ENCODE measurements around the gene CFAP97D2.
"Not testable (repeated sequence)": the region's sequence is repeated elsewhere in the genome, so short reads cannot be mapped to it uniquely, and the experiment has no call there.

The CFAP97D2 gene

DNA sequence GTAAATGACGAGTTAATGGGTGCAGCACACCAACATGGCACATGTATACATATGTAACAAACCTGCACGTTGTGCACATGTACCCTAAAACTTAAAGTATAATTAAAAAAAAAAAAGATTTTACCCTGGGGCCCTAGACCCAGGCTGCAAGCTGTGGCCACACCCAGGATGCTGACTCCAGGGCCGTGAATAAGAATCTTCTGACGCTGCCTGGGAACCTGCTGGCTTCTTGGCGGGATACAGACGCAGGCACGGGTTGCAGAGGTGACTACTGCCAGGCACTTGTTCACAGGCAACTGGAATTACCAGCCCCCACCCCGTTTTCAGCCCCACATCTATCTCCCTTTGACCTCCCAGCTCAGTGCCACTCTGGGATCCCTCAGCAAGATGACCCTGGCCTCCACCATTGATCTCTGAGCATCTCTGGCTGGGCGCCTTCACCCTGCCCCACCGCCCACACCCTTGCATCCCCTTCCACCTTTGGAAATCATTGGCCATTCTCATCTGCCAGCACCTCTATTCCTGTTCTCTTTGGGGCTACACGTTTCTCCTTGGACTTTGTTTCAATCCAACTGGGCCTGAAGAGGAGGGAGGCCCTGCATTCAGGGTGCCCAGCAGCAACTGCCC is 21.1 kb upstream of the CFAP97D2 start:
- no peak for DNase-seq (ENCODE audit: low read depth in 1 of 2, low spot score in 1 of 2)

DNA sequence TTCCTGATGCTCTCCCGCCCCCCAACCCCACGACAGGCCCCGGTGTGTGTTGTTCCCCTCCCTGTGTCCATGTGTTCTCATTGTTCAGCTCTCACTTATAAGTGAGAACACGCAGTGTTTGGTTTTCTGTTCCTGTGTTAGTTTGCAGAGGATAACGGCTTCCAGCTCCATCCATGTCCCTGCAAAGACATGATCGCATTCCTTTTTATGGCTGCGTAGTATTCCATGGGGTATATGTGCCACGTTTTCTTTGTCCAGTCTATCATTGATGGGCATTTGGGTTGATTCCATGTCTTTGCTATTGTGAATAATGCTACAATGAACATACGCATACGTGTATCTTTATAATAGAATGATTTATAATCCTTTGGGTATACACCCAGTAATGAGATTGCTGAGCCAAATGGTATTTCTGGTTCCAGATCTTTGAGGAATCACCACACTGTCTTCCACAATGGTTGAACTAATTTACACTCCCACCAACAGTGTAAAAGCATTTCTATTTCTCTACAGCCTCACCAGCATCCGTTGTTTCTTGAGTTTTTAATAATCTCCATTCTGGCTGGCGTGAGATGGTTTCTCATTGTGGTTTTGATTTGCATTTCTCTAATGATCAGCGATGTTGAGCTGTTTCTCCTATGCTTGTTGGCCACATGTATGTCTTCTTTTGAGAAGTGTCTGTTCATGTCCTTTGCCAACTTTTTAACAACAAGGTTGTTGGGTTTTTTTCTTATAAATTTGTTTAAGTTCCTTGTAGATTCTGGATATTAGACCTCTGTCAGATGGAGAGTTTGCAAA is 20.0 kb upstream of the CFAP97D2 start:
- DNase-seq (ENCODE audit: low read depth in 1 of 2, low spot score in 1 of 2): not testable (repeated sequence)

DNA sequence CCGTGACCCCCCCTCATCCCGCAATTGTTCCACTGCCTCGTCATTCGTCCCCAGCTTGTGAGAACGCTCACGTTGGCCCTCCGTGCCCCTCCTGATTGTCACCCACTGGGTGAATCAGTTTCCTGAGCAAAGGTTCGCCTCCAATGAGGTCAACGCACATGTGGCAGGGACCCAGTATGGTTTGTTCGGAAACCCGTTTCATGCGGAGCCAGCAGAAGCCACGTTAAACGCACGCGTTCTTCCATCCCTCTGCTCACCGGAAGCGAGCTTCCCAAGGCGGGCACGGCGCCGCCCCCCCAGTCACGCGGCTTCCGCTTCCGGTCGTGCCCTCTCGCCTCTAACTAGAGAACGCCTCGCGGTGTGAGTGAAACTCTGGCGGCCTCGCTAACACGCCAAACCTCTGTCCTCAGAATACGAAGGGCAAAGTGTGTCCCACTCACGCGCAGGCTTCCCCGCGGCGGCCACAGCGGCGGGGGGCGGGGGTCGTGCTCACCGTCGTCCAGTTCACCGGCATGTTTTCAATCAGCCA is 18.0 kb upstream of the CFAP97D2 start:
- no peak for DNase-seq (ENCODE audit: low read depth in 1 of 2, low spot score in 1 of 2)

DNA sequence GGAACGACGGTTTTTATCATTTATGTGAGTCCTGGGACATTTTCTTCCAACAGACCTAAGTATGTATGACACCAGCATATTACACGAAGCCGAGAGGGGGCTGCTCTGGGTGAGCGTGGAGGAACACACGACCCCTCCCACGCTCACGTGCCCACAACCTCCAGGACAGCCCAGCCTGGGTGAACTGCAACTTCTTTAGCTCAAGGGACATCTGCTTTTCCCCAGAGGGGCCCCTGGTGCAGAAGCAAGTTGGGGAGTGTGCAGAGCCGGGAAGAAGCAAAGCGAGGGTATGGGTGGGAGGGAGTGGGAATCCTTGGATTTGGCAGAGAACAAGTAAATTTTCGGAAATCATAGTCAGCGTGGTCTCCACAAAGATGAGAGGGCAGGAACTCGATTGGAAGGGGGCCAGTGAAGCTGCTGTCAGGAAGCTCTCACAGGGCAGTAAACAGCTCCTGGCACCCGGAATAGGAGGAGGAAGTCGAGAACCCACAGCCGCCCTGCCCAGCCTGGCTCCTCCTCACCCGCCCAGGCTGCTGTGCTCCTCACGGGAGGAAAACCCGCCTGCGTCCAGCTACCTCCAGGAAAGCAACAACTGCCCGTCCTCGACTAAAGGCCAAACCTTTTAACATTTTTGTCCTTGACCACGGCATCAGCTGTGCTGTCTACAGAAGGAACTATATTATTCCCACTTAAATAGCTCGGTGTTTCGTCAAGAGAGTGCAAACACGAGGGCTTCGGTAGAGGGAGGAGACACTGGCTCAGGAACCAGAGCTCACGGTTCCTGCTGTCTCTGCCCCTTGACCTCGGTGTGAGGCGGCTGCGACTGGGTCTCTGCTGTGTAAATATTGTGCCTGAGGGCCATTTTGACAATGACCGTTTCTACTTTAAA is 17.2 kb upstream of the CFAP97D2 start:
- DNase-seq (ENCODE audit: low read depth in 1 of 2, low spot score in 1 of 2): no peak

DNA sequence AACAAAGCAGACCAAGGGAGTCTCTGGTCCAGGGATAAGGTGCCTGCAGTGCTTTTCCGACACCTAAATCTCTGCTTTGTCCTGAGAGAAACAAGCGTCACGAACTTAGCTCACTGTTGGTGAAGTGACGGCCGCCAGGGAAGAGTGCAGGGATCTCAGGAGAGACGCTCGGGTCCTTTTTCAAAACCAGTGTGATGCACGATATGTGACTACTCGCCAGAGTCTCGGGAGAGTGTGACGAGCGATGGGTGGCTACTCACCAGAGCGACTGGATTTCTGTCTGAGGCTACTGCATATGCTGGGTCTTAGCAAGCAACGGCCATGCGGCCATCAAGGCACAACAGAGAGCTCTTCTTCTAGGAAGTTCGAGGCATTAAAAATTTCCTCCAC is 16.5 kb upstream of the CFAP97D2 start:
- no peak for DNase-seq (ENCODE audit: low read depth in 1 of 2, low spot score in 1 of 2)

DNA sequence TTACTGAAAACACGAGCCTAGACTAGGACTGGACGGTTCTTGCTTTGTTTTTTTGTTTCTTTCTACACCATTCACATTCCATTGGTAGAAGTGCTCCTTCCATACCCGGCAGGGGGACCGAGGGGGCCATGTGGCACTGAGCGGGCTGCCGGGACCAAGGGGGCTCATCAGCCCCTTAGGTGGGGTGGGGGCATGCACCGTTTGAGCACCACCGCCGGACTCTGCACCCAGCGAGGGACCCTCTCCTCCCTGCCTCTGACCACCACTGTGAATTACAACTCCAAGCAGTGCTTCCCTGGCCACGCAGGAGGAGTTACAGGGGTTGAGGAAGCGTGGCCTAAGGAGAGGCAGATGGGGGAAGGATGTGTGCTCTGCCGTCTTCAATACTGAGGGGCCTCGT is 15.0 kb upstream of the CFAP97D2 start:
- DNase-seq (ENCODE audit: low read depth in 1 of 2, low spot score in 1 of 2): no peak

DNA sequence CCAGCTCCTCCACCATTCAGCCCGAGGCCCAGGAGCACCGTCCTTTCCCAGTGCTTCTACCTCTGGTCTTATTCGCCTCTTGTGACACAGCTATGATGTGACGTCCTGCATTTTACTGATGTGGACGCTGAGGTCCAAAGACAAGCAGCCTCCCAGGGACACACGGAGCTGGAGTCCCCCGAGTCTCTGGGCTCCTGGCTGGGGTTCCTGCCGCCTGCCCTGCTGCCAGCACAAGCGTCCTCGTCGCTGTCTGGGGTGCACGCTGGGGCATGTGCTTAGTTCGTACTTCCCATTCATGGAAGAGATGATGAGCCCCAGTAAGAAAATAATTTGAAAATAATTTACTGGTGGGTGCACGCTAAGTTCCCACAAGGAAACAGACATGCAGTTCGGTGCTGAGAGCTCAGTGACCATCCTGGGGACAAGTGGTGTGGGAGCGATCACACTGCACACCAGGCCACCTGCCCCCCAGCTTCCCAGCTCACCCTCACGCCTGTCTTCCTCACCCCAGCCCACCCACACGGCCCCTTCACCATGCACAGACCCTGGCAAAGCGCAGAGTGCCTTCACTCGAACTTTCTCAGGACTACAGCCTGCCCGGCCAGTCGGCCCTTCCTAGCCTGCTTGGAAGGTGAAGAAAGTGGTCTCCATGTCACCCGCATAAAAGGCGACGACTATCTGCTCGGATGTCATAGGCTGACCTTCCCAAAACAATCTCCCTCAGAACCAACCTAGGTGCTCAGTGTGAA is 14.2 kb upstream of the CFAP97D2 start:
- no peak for DNase-seq (ENCODE audit: low read depth in 1 of 2, low spot score in 1 of 2)

DNA sequence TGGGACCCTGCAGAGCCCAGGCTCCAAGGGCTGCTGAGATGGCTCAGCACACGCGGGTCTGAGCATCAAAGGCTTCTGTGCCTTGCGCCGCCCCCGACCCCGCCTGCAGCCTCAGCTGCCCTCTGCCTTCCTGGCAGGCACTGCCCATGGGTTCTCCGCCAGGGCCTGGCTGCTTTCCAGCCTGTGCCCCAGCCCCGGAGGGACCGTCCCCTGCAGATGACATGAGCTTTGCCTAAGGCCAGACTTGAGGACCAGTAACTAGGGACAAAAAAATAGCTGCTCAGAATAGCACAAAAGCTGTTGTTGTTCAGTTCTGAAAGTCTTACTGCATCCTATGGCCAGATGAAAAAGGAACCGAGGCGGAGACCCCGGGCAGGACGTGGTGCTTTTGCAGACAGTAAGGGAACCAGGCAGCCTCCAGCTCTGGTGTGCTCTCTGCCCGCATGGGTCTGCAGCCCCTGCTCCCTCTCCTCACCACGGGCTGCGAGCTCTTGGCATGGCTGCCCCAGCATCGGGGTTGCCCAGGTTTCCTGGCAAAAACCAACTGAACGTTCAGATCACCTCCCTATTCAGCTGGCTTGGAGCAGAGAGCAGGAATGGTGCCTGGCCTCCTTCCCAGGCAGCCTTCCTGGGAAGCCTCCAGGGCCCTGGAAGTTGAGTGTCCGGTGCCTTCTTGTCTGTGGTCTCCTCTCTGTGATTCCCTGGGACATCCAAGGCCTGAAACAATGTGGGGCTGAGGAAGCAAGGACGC is 12.5 kb upstream of the CFAP97D2 start:
- DNase-seq (ENCODE audit: low read depth in 1 of 2, low spot score in 1 of 2): no peak

DNA sequence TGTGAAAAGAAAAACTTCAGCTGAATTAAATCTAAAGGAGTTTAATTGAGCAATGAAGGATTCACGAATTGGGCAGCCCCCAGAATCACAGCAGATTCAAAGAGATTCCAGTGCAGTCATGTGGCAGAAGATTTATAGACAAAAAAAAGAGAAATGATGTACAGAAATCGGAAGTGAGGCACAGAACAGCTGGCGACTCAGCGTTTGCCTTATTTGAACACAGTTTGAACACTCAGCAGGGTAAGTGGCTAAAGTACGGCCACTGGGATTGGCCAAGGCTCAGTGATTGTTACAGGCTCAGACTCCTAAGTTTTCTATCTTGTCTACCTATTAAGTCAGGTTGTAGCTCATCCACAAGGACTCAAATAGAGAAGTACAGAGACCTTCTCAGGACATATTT is 11.6 kb upstream of the CFAP97D2 start:
- no peak for DNase-seq (ENCODE audit: low read depth in 1 of 2, low spot score in 1 of 2)

DNA sequence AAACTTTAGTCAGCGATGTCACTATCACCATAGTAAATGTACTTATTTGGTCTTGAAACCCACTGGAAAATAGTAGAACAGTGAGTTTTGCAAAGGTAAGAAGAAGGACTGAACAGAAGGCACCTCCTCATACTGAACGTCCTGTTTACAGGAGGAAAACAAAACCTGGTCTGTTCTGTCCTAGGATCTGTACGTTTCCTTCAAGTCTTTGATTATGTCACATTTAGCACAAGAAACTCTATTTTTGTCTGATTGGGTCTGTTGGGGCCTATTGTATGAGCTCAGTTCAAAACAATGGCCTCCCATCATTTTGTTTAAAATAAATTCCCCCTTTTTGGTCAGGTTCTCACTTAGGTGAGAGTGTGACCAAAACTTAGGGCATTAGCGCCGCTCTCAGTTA is 11.2 kb upstream of the CFAP97D2 start:
- no peak for DNase-seq (ENCODE audit: low read depth in 1 of 2, low spot score in 1 of 2)

DNA sequence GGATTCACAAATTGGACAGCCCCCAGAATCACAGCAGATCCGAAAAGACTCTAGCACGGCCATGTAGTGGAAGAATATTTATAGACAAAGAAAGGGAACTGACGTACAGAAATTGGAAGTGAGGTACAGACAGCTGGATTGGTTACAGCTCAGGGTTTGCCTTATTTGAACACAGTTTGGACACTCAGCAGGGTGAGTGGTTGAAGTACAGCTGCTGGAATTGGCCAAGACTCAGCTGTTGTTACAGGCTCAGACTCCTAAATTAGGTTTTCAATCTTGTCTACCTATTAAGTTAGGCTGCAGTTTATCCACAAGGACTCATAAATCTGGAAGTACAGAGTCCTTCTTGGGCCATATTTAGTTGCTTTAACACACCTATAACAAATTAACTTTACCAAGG is 5.8 kb upstream of the CFAP97D2 start:
- DNase-seq (ENCODE audit: low read depth in 1 of 2, low spot score in 1 of 2): no peak

DNA sequence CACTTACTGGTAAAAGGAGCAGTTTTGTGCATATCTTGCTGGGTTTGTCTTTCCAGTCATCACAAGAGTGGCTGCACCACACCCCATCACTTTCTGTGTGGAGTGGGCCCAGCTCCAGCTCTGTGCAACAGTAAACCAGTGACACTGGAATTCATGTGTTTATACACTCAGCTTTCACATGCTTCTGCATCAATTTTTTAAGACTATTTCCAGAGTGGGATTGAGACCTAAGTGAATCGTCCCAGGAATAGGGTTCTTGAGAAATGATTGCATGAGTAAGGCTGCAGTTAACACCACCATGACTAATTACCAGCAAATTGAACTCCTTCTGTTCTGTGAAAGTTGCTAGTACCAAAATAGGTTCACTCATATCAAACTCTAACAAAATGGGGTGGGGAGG is 5.3 kb upstream of the CFAP97D2 start:
- no peak for DNase-seq (ENCODE audit: low read depth in 1 of 2, low spot score in 1 of 2)

DNA sequence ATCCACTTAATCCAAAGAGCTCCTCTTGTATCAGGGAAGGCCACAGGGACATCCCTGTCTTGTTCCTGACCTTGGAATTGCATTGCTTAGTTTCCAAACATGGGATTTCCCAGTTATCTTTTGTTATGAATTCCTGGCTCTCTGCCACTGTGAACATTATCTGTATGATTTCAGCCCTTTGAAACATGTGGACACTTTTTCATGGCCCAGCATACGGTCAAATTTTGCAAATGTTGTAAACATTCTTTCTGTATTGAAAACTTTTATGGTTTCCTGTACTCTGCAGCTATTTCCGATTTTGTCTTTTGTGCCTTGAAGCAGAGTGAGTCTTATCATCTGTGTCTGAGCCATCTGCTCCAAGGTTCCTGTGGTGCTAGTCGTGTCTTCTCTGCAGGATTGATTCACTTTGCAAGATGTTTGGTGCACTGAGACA is 4.5 kb upstream of the CFAP97D2 start:
- DNase-seq (ENCODE audit: low read depth in 1 of 2, low spot score in 1 of 2): no peak

DNA sequence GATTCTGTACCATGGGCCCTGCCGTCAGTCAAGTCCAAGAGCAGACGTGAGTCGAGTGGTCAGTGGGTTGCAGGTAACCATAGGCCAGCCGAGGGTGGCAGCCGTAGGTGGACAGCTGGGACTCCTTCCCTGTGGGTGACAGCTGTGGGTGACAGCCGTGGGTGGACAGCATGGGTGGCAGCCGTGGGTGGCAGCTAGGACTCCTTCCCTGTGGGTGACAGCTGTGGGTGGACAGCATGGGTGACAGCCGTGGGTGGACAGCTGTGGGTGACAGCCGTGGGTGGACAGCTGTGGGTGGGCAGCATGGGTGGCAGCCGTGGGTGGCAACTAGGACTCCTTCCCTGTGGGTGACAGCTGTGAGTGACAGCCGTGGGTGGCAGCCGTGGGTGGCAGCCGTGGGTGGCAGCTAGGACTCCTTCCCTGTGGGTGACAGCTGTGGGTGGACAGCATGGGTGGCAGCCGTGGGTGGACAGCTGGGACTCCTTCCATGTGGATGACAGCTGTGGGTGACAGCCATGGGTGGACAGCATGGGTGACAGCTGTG is 2.6 kb upstream of the CFAP97D2 start:
- DNase-seq (ENCODE audit: low read depth in 1 of 2, low spot score in 1 of 2): not testable (repeated sequence)

DNA sequence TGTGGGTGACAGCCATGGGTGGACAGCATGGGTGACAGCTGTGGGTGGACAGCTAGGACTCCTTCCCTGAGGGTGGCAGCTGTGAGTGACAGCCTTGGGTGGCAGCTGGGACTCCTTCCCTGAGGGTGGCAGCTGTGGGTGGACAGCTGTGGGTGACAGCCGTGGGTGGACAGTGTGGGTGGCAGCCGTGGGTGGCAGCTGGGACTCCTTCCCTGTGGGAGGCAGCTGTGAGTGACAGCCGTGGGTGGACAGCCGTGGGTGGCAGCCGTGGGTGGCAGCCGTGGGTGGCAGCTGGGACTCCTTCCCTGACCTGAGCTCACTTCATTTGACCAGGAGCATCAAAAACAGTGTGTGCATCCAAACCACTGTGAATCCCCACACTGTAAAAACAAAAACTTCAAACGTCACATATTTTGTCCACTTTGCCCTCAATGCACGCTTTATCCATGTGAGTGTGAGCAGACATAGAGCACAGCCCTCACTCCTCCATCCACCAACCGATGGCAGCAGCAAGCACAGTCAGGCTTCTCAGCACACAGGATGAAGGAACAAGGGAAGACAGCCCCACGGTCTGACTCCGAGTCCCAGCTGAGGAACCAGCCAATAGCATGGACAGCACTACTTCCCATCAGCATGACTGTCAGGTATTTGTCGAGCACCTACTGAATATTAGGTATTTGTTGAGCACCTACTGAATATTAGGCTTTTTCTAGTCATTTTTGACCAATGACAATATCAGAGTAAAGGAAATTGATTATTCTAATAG is 1.6 kb upstream of the CFAP97D2 start:
- no peak for DNase-seq (ENCODE audit: low read depth in 1 of 2, low spot score in 1 of 2)

DNA sequence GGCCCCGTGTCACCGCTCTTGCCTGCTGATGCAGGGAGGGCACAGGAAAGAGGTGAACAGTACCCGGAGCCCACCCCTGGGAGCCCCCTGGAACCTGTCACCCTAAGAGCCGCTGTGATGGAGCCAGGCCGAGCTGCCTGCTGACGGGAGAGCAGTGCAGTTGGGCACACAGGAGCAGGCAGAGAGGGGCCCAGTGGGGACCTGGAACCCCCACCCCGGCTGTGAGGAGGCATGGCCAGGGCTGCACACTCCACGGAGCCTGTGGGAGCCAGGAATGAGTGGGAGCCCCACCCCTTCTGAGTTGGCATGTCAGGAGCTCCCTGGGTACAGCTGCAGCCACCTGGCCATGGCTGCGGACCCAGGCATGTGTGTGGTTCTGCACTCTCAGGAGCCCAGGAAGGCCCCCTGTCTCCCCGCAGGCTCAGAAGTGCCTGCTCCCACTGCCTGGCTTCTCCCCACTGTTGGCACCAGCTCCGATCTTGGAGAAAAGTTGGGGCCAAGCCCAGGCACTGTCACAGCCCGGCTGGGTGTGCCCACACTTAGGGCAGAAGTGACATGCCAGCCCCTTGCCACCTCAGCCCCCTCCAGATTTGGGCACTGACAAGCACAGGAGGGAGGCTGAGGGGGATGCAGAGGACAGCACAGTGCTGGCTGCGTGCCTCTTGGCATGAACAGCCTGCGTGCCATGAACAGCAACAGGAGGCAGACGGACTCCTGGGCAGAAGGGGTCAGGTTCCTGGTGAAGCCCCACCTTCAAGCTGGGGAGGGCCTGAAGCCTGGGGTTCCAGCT is 6.3 kb downstream of the CFAP97D2 start:
- DNase-seq (ENCODE audit: low read depth in 1 of 2, low spot score in 1 of 2): no peak

DNA sequence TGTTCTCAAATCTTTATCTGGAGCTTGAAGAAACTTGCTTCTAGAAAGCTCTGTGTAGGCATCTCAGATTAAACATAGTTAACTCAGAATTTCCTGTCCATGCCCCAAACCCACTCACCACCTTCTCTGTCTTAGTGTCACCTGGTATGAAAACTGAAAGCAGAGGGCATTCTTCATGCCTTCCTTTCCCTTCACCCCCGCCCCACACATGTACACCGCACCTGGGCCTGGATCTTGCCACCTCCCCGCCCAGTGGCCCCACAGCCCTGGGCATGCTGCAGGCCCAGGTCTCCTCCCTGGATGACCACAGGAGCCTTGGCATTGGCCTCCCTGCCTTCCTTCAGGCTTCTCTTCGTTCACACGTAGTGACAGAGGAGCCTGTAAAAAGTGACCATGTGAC is 15.8 kb downstream of the CFAP97D2 start:
- DNase-seq (ENCODE audit: low read depth in 1 of 2, low spot score in 1 of 2): no peak

DNA sequence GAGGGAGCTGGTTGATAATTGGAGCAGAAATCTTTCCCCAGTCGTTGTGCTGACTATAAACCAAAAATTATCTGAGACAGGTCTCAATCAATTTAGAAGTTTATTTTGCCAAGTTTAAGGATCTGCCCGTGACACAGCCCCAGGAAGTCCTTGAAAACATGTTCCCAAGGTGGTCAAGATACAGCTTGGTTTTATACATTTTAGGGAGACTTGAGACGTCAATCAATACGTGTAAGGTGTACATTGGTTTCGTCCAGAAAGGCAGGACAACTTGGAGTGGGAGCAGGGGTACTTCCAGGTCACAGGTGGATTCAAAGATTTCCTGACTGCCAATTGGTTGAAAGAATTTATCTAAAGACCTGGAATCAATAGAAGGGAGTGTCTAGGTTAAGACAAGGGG is 17.6 kb downstream of the CFAP97D2 start:
- no peak for DNase-seq (ENCODE audit: low read depth in 1 of 2, low spot score in 1 of 2)
